Fibroblast of lung (primary cell): ENCODE results near the gene TBRG4.

Experiments
- CTCF ChIP-seq, 2 donors: IDR thresholded peaks in 1 of 2; conservative IDR thresholded peaks in 1 of 2; 1 replicate in 1 of 2; 2 replicates in 1 of 2; pipeline ENCODE4 v1.5.1; 2011 to 2012; ENCODE audit warnings: low read length in 2 of 2, control low read depth in 1 of 2, inconsistent platforms in 1 of 2, low read depth in 1 of 2, mild to moderate bottlenecking in 1 of 2
- EZH2 ChIP-seq: IDR thresholded peaks from 2 replicates; pipeline ENCODE4 v1.5.1; 2012; ENCODE audit warnings: low read length, control low read depth, mild to moderate bottlenecking; ENCODE audit errors: missing control alignments

DNA sequence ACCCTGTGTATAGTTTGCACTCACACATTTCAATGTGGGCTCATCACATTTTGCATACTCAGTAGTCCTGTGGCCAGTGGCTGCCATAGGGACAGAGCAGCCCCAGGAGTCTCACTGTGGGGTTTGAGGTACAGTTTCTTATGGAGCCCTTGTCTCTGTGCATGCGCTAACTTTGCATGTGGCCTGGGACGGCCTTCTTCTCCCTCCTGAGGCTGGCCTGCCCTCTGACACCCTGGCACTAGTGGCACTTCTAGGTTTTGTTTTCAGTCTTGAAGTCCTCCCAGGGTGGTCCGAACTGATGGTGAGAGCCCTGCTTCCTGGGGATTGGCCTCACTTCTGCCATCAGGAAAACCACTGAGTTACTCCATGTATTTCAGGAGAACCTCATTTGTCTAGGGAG lies 43.9 kb downstream of the TBRG4 start:
- TF ChIP-seq CTCF (conservative IDR thresholded peaks at IDR 0.05 in 1 of 2, IDR thresholded peaks at IDR 0.05 in 1 of 2; ENCODE audit: low read depth in 1 of 2, low read length in 2 of 2) (no peak), EZH2 (no peak)
